Endometrium (tissue), 2 donors: Measurements from ENCODE around the gene CIC.
"Not testable (repeated sequence)": the region's sequence is repeated elsewhere in the genome, so short reads cannot be mapped to it uniquely, and the experiment has no call there.

ENCODE experiments used
- FAIRE-seq: peaks from 2 replicates; lab custom pipeline; 2012; peaks lifted over from hg19 to GRCh38; lab: Jason Lieb, UNC
- donor health status: control.
- donor health status: control.

The CIC gene

DNA sequence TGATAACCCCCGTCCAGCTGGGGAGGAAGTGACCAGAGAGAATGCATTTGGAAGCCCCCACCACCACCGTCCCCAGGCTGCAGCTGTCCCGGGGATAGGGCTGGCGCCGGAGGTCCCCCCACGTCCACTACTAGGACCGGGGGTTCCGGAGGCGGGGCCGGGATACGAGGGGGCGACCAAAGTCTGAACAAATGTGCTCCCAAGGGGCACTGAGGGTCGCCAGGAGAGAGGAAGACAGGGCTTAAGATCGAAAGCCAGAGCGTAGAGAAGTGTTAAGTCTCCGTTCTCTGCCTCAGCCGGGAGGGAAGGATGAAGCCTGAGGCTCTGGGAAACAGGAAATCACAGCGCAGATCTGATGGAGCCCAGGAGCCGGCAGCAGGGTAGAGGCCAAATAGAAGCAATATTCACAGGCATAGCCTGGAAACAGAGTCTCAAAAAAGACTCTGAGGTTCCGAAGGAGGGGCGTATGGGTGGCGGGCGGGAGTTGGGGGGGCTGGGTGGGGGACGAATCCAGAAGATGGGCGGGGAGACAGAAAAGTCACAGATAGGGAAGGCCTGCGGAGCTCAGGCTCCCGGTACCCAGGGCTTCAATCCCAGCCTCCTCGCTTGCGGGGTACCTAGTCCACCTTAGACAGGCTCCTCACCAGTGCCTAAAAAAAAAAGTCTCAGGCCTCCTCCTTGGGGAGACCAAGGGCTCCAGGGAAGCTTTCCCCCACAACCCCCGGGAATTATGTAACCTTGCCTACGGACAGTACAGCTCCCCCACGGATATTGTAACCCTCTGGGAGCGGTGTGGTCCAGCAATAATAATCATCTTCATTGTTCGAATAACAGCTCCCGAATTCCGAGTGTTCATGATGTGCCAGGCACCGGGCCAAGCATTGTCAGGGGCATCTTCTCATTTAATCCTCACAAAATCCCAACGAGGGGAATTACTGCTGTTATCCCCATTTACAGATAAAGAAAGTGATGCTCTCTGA, 13.0 kb upstream of the CIC start:
- peak; percentile 12 for FAIRE-seq

DNA sequence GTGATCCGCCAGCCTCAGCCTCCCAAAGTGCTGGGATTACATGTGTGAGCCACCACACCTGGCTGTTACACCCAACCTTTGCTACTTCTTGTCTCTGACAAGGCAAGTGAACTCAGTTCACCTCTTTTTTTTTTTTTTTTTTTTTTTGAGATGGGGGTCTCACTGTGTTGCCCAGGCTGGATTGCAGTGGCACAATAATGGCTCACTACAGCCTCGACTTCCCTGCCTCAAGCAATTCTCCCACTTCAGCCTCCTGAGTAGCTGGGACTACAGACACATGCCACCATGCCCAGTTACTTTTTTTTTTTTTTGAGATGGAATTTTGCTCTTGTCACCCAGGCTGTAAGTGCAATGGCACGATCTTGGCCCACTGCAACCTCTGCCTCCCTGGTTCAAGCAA, 11.2 kb upstream of the CIC start:
- not testable (repeated sequence) for FAIRE-seq

DNA sequence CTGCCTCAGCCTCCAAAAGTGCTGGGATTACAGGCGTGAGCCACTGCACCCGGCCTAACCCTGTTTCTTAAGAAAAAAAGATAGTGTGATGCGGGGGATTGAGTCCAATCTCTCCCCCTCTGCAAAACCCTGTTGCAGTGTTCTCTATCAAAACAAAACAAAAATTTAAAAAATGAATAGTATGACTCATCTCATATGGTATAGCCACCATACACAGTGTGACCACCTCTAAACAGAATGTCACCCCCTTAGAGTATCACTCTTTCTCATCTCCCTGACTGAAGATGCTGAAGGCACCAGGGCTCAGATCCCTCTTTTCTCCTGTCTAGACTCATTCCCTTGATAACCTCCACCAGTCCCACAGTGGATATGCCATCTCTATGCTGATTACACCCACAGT, 7.3 kb upstream of the CIC start:
- no peak for FAIRE-seq

DNA sequence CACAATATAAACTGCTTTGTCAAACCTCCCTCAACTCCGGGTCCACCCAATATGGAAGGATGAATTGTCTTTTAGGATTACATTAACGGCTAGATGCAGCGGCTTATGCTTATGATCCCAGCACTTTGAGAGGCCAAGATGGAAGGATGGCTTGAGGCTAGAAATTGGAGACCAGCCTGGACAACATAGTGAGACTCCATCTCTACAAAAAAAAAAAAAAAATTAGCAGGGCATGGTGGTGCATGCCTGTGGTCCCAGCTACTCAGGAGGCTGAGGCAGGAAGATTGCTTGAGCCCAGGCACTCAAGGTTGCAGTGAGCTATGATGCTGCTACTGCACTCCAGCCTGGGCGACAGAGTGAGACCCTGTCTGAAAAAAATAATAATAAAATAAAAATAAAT, 2.9 kb upstream of the CIC start:
- not testable (repeated sequence) for FAIRE-seq

DNA sequence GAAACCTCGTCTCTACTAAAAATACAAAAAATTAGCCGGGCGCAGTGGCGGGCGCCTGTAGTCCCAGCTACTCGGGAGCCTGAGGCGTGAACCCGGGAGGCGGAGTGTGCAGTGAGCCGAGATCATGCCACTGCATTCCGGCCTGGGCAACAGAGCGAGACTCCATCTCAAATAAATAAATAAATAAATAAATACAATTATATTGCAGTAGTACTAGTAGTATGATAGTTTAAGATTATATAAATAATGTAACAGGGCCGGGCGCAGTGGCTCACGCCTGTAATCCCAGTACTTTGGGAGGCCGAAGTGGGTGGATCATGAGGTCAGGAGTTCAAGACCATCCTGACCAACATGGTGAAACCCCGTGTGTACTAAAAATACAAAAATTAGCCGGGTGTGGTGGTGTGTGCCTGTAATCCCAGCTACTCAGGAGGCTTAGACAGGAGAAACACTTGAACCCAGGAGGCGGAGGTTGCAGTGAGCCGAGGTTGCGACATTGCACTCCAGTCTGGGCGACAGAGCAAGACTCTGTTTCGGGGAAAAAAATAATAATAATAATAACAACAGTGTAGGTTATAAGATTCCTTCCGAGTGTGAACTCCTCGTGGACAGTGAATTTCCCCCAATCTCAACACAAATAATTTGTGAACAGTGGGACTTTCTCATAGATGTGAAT, 2.0 kb upstream of the CIC start:
- not testable (repeated sequence) for FAIRE-seq

DNA sequence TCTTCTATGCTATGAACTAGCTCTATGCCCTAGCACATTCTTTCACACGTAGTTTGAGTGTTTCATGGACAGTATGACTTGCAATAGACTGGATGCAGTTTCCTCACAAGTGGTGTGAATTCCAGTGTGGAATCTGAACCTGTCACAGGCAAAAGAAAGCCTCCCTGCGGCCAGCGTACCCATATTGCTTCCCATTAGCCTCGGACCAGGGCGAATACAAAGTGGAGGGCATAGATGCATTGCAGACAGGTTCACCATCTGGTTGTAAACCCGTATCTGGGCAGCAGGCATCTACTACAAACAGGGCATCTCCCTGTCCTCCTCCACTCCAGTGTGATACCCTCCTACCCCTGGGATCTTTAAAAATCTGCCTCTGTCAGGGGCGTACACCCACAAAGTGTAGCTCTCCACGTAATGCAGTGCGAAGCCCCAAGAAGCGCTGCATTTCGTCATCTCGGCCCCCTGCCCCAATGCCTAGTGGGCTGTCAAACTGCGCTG, 1.4 kb upstream of the CIC start:
- FAIRE-seq, result no peak

DNA sequence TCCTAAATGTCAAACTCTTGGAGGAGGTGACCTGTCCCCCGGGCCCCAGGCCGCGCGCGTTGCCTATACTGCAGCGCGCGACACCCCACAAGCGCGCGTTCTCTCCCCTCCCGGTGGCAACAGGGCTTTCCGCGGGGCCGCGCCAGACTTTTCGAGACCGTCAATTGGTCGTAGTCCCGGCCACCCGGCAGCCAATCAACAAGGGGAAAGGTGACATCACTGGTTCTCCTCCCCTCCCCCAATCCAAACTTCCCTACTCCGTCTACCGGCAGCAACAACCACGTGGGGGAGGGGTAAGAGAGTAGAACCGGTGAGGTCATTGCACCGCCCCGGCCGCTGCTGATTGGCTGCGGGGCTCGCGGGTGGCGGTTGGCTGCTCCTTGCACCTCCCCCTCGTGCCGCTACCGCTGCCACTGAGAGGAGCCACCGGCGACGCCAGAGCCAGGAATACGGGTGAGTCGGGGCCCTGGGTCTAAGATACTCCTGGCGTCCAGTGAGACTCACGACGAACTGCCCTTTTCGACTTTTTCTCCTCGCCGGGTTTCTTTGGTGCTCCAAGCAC, 829 bp upstream of the CIC start:
- FAIRE-seq, result no peak

DNA sequence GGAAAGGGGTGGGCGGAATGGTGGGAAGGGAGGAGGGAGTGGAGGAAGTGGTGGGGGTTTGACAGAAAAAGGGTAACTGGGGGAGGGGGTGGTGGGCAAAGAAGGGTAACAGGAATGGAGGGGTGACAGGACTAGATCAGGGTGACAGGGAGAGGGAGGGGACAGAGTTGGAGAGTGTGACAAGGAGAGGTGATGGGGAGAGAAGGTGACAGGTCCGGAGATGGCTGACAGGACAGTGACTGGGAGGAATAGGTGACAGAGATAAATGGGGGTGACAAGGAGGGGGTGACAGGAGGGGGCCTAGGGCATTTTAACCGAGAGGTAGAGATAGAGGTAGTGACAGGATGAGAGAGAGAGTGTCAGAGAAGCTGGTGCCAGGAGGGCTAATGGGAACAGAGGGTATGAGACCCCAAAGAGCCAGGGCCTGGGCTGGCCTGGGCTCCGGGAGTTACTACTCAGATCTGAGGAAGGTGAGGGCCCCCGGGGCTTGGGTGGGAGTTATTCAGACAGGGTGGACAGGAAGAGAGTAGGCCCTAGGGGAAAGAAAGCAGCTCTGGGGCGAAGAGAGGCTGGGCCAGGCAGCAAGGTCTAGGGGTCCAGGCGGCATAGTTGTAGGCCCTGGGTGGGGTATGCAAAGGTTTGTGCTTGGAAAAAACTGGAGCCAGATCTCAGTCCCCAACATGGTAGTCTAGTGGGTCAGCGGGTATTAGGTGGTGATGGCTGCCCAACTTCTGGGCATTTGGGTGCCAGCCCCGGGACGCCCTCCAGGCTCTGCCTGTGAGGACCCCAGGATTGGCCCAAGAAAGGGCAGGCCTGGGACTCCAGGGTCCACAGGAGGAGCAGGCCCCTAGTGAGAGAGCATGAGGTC, 660 bp downstream of the CIC start:
- no peak for FAIRE-seq

DNA sequence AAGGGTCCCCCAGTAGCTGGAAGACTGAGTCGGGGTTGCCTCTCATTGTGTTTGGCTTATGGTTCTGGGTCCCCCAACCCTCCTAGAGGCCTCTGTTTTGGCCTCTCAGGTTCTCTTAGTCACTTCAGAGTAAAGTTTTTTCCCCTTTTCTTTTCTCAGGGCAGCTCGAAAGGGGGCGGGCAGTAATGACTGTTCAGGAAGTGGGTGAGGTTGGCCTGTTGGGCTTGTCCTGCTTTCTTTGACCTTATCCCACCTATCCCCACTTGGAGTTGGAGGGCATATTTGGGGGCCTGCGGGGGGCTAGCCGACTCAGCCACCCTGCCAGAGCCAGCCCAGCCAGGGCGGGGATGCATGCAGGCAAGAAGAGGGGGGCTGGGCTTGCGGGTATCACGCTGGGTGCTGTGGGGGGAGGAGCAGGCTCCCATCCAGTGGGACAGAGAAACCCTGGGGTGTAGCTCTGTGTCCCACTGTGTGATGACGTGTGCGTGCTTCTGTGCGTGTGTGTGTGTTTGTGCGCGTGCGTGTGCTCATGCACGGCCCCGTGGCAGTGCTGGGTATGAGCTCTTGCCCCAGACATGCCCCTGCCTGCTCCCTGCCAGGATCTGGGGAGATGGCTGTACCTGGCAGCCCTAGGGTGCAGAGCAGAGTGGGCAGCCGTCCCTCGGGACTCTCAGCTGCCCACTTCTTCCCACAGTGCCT, 1.4 kb downstream of the CIC start:
- no peak for FAIRE-seq

DNA sequence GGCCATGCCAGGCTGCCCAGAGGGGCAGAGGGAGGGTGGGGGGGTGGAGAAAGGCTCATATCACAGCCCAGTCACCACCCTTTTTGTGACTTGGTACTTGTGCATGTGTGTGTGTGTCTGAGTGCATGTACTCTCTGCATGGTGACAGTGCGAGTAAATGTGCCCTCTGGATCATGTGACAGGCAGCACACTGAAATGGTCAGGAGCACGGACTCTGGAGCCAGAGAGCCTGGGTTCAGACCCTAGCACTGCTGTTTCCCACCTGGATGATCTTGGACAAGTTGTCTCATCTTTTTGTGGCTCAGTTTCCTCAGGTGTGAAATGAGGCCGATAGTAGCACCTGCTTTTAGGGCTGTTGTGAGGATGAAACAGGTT, 2.0 kb downstream of the CIC start:
- no peak for FAIRE-seq

DNA sequence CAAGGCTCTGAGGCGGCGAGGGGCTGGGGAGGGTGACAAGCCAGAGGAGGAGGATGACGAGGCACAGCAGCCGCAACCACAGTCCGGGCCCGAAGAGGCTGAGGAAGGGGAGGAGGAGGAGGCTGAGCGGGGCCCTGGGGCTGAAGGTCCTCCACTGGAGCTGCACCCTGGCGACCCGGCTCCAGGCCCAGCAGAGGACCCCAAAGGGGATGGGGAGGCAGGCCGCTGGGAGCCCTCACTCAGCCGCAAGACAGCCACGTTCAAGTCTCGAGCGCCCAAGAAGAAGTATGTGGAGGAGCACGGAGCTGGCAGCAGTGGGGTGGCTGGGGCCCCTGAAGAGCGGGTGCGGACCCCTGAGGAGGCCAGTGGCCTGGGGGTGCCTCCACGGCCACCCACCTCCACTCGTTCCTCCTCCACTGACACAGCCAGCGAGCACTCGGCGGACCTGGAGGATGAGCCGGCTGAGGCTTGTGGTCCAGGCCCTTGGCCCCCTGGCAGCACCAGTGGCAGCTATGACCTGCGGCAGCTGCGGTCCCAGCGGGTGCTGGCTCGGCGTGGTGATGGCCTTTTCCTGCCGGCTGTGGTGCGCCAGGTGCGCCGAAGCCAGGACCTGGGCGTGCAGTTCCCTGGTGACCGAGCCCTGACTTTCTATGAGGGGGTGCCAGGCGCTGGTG, 2.9 kb downstream of the CIC start:
- FAIRE-seq, result no peak

DNA sequence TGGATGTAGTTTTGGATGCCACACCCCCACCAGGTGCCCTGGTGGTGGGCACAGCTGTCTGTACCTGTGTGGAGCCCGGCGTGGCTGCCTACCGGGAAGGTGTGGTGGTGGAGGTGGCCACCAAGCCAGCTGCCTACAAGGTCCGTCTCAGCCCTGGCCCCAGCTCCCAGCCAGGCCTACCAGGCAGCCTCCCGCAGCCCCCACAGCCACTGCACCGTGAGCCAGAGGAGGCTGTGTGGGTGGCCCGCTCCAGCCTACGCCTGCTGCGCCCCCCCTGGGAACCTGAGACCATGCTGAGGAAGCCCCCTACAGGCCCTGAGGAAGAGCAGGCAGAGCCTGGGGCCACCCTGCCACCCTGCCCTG, 3.5 kb downstream of the CIC start:
- no peak for FAIRE-seq

DNA sequence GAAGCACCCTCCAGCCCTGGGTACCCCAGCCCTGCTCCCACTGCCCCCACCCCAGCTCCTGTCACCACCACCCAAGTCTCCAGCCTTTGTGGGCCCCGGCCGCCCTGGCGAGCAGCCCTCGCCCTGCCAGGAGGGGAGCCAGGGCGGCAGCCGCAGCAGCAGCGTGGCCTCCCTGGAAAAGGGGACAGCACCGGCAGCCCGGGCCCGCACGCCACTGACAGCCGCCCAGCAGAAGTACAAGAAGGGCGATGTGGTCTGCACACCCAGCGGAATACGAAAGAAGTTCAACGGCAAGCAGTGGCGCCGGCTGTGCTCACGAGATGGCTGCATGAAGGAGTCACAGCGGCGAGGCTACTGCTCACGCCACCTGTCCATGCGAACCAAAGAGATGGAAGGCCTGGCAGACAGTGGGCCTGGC, 3.9 kb downstream of the CIC start:
- FAIRE-seq, result no peak

DNA sequence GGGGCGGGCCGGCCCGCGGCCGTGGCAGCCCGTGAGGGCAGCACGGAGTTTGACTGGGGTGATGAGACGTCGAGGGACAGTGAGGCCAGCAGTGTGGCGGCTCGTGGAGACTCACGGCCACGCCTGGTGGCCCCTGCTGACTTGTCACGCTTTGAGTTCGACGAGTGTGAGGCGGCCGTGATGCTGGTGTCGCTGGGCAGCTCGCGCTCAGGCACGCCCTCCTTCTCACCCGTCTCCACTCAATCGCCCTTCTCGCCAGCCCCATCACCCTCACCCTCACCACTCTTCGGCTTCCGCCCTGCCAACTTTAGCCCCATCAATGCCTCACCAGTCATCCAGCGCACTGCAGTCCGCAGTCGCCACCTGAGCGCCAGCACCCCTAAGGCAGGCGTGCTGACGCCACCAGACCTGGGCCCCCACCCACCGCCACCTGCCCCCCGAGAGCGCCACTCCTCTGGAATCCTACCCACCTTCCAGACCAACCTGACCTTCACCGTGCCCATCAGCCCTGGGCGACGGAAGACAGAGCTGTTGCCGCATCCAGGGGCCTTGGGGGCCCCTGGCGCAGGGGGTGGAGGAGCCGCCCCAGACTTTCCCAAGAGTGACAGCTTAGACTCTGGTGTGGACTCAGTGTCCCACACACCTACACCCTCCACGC, 4.5 kb downstream of the CIC start:
- FAIRE-seq, result no peak

DNA sequence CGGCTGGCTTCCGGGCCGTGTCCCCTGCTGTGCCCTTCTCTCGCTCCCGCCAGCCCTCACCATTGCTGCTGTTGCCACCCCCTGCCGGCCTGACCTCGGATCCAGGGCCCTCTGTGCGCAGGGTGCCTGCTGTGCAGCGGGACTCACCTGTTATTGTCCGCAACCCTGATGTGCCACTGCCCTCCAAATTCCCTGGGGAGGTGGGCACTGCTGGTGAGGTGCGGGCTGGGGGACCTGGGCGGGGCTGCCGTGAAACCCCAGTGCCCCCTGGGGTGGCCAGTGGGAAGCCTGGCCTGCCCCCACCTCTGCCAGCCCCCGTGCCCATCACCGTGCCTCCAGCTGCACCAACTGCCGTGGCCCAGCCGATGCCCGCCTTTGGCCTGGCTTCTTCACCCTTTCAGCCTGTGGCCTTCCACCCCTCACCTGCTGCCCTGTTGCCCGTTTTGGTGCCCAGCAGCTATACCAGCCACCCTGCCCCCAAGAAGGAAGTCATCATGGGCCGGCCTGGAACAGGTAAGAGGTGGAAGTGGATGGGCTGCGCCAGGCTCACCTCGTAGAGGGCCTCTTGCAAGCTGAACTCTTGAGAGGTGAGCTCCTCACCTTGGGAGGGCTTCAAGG, 5.1 kb downstream of the CIC start:
- no peak for FAIRE-seq

DNA sequence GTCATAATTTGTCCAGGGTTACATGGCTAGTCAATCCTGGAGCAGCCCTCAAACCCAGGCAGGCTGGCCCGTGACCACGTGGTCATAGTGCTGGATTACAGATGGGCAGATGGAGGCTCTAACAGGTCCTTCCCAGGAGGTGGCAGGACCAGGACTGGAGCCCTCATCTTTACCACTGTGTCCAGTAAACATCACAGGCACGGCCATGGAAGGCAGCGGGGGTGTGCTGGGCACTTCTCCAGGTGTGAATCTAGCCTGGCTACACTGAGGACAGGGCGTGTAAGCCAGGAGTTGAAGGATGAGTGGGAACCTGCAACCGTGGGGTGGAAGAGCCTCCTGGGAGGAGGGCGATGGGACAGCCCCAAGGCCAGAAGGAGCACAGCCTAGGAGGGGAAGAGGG, 6.1 kb downstream of the CIC start:
- no peak for FAIRE-seq

DNA sequence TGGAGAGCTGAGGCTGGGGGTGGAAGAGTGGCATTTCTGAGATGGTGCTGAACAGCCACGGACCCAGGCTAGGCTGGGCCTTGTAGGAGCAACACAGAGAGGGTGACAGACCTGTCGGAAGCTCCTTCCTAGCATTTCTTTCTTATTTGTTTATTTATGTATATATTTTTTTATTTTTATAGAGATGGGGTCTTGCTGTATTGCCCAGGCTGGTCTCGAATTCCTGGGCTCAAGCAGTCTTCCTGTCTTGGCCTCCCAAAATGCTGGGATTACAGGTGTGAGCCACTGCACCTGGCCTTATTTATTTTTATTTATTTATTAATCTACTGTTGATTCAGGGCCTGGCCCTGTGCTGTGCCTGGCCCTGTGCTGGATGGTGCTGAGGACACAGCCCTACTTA, 6.5 kb downstream of the CIC start:
- no peak for FAIRE-seq

DNA sequence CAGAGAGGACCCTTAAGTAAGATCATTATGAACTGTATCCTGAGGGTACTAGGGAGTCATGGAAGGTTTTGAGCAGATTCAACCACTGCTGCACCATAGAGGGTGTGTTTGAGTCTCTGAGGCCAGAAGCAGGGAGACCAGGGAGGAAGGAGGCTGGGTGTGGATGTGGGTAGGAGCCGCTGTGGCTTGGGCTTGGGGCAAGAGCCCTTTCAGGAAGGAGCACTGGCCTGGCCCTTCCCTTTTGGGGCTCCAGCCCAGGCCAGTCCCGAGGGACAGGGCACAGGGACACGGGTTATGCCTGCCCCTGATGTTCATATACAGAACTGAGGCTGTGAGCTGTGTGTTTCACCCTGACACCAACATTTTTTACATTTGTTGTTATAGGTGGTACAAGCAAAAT, 7.2 kb downstream of the CIC start:
- no peak for FAIRE-seq

DNA sequence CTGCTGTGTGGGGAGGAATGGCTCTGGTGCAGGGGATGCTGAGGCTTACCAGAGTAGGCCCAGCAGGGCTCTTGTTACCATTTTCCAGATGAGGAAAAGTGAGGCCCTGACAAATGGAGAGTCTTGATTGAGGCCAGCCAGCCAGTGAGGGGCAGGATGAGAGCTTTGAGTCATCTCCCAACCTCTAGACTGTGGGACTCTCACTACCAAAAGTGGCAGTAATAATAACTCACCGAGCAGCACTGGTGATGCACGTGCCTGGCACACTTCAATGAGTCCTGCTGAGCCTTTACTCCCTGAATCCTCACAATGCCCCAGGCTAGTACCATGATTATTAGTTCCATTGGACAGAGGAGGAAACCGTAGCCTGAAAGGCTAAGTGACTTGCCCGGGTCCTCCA, 7.8 kb downstream of the CIC start:
- FAIRE-seq, result no peak
